Measurements from ENCODE around the gene ADGRG3.

The ADGRG3 gene

DNA sequence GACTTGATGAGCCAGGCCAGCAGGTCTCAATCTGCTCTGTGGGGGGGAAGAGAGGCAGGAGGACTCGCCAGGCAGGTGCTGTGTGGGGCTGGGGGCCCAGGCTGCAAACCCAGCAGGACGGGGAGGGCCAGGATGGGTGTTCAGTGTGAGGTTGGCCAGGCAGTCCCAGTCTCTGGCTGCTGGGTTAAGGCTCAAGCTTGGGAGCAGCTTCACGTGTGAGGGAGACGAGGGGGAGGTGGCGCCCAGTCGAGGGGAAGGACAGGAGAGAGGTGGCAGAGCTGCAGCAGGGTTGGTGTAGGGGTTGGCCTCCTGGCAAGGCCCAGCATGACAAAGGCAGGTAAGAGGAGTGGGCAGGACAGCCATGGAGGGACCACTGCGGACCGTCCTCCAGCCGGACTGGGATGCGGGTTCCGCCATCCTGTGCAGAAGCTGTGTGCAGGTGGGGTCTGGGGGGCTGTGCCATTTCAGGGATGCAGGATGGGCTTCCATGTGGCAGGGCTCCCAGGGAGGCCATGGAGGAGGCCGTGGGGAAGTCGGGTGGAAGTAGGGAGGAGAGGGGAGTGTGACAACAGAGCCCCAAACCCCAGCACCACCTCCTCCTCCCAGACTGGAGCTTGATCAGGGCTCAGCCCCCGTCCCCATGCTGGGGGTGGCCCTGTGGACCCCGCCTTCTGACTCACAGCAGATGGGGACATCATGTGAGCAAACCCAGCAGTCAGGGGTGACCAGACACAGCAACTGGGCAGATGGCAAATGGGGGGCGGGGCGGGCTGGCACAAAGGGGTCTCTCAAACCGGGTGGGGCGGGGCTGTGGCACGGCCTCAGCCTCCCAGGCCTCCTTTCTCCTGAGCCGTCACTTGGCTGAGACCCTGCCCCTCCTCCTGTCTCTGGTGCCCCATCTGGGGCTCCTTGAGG lies 36.9 kb upstream of the ADGRG3 start:
- DNase-seq, result no peak

DNA sequence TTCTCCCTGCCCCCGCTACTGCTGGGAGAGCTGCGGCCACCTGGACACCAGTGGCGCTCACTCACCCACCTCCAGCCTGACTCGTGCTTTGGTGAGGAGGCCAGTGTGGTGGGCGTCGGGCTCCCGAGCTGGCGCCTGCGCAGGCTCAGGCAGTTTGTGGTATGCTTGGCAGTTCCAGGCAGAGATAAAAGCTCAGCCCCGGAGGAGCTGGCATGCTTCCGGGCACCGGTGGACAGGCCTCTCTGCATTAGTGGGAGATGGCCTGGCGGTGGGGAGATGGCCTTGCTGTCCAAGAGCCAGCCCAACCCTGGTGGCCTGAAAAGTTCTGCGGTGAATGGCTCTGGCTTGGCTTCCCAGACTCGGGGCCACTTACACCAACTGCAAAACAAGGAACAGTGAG lies 35.5 kb upstream of the ADGRG3 start:
- DNase-seq, result no peak

- no peak for DNase-seq
Measured at GRCh38 chr16:57633383-57634064, 34.6 kb upstream of the ADGRG3 start.

DNA sequence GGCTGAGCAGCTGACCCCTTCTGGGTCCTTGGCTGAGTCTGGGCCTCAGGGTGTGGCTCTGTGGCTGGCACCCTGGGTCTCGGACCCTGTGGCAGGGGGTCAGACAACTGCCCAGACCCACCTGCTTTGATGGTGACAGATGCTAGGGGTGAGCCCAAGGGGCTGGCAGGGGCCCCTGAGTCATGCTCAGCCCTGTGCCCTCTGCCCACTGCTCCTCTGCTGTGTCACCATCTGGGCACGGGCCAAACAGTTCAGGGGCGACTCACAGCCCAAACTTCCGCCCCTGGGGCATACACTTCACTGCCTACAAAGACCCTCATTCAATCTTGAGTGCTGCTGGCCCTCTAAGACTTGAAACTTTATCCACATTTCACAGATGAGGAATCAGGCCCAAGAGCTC lies 33.9 kb upstream of the ADGRG3 start:
- DNase-seq, result no peak

GRCh38 chr16:57635266-57636097 lies 32.6 kb upstream of the ADGRG3 start:
- DNase-seq, result no peak

DNA sequence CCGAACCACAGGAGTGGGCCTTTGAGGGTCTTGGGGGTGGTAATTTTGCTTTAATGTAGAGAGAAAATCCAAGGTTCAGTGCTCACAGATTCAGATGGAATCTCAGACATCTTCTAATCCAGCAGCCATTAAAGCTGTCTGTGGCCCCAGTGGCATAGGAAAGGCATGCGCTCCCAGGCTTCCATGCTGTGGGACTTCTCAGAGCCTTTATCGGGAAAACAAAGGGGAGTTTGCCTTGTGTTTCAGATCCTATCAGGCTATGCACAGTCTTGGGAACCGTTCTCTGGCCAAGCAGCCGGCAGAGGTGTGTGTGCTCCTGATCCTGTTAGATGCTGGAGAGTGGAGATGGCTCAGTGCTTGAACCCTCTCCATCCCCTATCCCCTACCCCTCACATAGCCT lies 31.9 kb upstream of the ADGRG3 start:
- DNase-seq, result no peak

DNA sequence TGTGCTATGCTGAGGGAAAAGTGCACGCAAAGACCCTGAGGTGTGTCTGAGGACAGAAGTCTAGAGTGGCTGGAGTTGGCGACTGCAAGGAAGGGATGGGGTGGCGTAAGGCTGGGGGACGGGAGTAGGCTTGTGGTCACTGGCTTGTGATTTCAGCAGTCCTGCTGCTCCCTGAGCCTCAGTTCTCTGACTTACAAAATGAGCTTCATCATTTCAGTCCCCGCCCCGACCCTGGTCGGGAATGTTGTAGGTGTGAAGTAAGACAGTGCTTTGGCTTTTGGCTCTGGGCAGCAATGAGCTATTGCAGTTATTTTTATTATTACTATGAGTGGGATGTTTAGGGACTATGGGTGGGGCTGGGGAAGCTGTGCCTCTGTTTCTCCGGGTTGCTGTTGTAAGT lies 31.1 kb upstream of the ADGRG3 start:
- DNase-seq, result peak in 1 of 2 donors; percentile 25

DNA sequence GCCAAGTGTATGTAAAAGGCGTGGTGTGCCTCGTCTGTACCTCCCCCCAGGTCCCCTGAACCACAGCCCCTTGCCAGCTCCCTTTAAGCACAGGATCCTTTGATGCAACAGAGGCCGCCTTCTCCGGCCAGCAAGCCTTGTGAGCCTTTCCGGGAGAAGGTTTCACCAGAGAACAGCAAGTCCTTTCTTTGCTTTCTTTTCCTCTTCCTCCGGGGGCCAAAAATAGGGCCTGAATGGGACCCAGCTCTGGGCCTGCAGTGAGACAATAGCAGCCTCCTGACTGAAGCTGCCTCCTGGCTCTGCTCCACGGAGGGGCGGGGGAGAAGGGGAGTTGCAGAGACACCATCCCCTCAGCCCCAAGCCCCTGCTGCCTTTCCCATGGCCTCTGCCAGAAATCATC lies 30.7 kb upstream of the ADGRG3 start:
- no peak for DNase-seq

- DNase-seq, result no peak
Measured at GRCh38 chr16:57637965-57638364, 30.1 kb upstream of the ADGRG3 start.

DNA sequence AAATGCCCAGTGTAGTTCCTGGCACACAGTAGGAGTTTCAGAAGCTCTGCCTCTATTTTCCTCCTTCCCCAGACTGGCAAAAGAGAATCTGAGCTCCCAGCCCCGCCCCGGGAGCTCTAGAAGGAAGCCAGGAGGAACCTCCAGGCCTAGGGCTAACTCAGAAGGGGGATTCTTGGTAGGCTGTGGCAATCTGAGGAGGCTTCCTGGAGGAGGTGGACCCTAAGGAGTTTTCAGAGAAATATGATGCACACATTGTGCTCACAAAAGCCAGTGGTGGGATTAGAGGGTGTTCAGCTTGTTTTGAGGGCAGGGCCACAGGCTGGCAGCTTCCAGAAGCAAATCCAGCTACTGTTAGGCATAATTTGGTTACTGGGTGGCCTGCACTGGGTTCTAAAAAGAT lies 29.7 kb upstream of the ADGRG3 start:
- DNase-seq, result no peak

DNA sequence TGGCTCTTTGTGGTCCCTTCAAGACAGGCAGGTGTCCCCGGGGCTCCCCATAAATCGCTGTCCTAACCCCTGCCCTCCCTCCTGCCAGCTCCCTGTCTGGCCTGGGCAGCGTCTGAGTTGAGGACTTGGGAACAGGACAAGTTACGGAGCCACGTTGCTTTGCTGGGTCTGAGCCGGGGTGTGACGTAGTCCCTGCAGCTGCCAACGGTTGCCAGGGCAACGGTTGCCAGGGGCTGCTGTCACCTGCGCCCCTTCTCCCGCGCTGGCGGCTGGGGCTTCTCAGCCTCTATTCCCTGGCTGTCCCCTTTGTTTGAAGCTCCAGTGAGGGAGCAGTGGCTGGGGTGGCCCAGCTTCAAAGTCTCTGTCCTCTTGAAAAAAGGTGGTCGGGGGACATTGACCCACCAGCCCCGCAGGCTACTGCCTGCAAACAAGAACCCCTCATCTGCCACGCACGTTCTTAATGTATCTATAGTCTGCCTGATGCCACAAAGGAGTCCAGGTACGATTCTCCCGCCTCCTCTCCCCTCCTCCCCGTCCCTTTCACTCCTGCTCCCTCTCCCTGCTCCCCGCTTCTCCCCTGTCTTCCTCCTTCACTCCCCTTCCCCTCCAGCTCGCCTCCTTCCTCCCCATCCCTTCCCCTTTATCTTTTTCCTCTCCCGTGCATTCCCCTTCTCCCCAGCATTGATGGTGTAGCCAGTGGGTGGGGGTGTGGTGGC lies 28.8 kb upstream of the ADGRG3 start:
- no peak for DNase-seq

GRCh38 chr16:57640185-57640584 lies 27.9 kb upstream of the ADGRG3 start:
- no peak for DNase-seq

- no peak for DNase-seq
Measured at GRCh38 chr16:57640612-57641011, 27.5 kb upstream of the ADGRG3 start.

- DNase-seq, result no peak
Measured at GRCh38 chr16:57642160-57643135, 25.7 kb upstream of the ADGRG3 start.

DNA sequence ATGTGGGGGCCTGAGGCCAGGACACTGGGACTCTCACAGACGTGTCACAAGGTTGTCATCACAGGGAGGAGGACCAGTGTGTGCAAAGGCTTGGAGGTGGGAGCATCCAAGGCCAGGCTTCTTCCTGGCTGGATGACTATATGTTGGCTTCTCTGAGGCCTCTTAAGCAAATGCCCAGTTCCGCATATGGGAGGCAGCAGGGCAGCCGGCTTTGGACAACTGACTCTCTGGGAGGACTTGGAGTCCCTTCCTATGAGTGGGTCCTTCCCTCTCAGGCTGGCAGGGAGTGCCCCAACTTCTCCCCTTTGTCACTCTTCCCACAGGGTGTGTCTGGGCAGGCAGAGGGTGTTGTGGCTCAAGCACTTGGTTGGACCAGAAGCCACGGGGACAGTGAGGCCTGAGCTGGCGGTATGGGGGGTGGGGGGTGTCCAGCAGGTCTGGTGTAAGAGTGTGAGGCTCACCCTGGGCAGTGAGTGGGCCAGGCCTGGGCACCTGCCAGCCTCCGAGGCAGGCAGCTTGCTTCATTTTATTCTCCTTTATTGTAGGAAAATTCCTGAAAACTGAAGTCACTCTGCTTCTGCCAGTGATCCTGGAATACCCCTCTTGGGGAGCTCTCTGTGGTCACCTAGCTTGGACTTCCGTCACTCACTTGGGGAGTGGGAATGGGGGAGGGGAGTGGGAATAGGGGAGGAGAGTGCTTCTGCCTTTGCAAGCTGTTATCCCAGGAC lies 24.8 kb upstream of the ADGRG3 start:
- DNase-seq, result peak; percentile 60 to 78

- no peak for DNase-seq
Measured at GRCh38 chr16:57643910-57644309, 24.2 kb upstream of the ADGRG3 start.

GRCh38 chr16:57644383-57645014 lies 23.6 kb upstream of the ADGRG3 start:
- no peak for DNase-seq

DNA sequence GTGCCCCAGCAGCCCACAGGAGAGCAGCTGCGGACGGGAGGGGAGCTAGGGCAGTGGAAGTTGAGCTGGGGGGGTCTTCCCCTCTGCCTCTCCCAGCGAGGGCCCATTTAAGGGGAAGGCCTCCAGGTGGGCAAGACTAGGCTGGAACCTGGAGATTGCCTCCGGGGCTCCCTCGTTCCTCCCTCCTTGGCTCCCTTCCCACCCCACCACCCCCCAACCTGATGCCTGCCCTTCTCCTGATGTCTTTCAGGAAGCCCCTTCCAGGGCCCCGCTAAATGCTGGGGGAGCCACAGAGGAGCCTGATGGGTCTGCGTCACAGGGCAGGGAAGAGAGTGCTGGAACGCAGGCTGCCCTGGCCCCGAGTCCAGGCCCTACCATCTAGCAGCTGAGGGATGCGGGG lies 22.9 kb upstream of the ADGRG3 start:
- no peak for DNase-seq

- DNase-seq, result no peak
Measured at GRCh38 chr16:57645691-57646387, 22.3 kb upstream of the ADGRG3 start.
